MG63 (cell line): ENCODE data around the gene LAT. TPM values are rescaled to one million over a fixed set of nuclear protein-coding genes. Genes with fewer than 3 reads are reported as not detected.
A peak's percentile ranks its signal among the peaks of the same experiment; 100 is the strongest.

Experiments
- DNase-seq: peaks from one replicate; pipeline ENCODE4 v3.0.0-alpha.2; 2020
- H3K27me3 ChIP-seq: fragments of 250-450 bp; sonication (Bioruptor Pico); 2 replicates; pipeline ENCODE4 v1.5.1; 2020; ENCODE audit warnings: mild to moderate bottlenecking, moderate library complexity
- H3K36me3 ChIP-seq: fragments of 250-450 bp; sonication (Bioruptor Pico); 2 replicates; pipeline ENCODE4 v1.5.1; 2020; ENCODE audit warnings: mild to moderate bottlenecking, moderate library complexity
- H3K4me3 ChIP-seq: fragments of 250-450 bp; sonication (Bioruptor Pico); 2 replicates; pipeline ENCODE4 v1.5.1; 2020; ENCODE audit warnings: mild to moderate bottlenecking, moderate library complexity
- H3K9me3 ChIP-seq: fragments of 250-450 bp; sonication (Bioruptor Pico); 2 replicates; pipeline ENCODE4 v1.5.1; 2020; ENCODE audit warnings: mild to moderate bottlenecking, moderate library complexity
- total RNA-seq: library from RNA; depleted of rRNA; stranded (reverse); fragments of >200 nt; shearing (Covaris generic); gene quantifications from 2 replicates; pipeline ENCODE4 v1.2.3, GENCODE V29; 2014; ENCODE audit warnings: low replicate concordance; rRNA removed

Gene LAT
- total RNA-seq, 1 experiment from 2014 or later = not detected

DNA sequence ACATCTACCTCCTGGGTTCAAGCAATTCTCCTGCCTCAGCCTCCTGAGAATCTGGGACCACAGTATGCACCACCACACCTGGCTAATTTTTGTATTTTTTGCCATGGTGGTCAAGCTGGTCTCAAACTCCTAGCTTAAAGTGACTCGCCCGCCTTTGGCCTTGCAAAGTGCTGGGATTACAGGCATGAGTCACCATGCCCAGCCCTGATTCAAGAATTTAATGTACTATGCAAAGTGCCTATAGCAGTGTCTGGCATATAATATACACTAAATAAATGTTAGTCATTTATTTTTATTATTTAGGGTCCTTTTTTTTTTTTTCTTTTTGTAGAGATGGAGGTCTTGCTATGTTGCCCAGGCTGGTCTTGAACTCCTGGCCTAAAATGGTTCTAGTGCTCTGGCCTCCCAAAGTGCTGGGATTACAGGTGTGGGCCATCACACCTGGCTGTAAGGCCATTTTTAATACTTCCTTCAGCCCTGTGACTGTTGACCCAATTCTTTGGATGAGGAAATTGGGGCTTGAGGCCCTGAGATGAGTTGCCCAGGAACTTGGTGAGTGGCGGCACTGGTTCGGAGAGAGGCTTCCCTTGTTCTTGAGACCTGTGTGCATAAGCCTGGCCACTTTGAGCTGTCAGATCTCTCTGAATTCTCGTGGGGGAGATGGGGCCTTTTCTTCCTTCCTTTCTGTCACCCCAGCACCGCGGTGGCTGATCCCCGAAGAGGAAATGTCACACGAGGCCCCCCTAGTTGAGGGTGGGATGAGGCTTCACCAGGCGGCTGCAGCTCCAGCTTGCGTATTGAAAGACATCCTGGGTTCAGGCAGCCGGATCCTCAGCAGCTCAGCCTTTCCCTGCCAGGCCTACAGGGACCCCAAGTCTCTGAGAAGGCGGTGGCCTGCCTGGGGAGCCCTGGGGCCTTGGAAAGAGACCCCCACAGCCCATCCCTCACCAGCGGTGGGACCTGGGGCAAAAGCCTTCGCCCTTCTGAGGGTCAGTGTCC lies 38.7 kb downstream of the LAT start:
- Histone ChIP-seq H3K27me3 (no peaks in the 10 kb centered on the region), H3K9me3 (no peaks in the 10 kb centered on the region), H3K4me3 (no peak overlapping the region), H3K36me3 (no peaks in the 10 kb centered on the region)
- DNase-seq = peak; percentile 54

DNA sequence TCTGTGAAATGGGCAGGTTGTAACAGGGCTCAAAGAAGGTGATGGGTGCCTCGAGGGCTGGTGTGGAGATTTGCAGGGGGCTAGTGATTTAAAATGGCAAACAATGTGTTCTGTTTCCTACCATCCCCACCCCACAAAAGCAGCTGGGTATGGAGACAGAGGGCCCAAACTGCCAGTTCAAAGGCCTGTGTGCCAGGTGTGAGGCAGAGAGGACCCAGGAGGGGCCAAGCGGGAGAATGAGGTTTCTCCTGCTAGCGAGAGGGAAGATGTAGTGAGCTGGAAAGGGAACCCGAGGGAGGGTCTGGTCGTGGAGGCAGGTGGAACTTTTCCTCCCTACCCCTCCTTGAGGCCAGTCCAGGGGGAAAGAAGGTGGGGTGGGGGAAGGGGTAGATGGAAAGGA lies 39.4 kb downstream of the LAT start:
- Histone ChIP-seq H3K4me3 (no peak overlapping the region), H3K36me3 (no peaks in the 10 kb centered on the region), H3K9me3 (no peaks in the 10 kb centered on the region), H3K27me3 (no peaks in the 10 kb centered on the region)
- DNase-seq = no peak

- no peak for DNase-seq
- Histone ChIP-seq H3K9me3 (no peaks in the 10 kb centered on the region), H3K27me3 (no peaks in the 10 kb centered on the region), H3K4me3 (no peak overlapping the region), H3K36me3 (no peaks in the 10 kb centered on the region)
These were observed 40.4 kb downstream of the LAT start for GRCh38 chr16:29025218-29025617.

GRCh38 chr16:29025735-29026134 lies 40.9 kb downstream of the LAT start:
- H3K4me3 ChIP-seq = no peak overlapping the region
- no peaks in the 10 kb centered on the region for H3K9me3 ChIP-seq
- H3K36me3 ChIP-seq = no peaks in the 10 kb centered on the region
- no peak for DNase-seq
- no peaks in the 10 kb centered on the region for H3K27me3 ChIP-seq

- H3K4me3 ChIP-seq = no peak overlapping the region
- DNase-seq = no peak
- H3K9me3 ChIP-seq = no peaks in the 10 kb centered on the region
- H3K27me3 ChIP-seq = no peaks in the 10 kb centered on the region
- H3K36me3 ChIP-seq = no peaks in the 10 kb centered on the region
These were observed 43.8 kb downstream of the LAT start for GRCh38 chr16:29028457-29029167.

- no peaks in the 10 kb centered on the region for H3K36me3 ChIP-seq
- no peaks in the 10 kb centered on the region for H3K9me3 ChIP-seq
- H3K4me3 ChIP-seq = no peak overlapping the region
- peak; percentile 91 for DNase-seq
- H3K27me3 ChIP-seq = no peaks in the 10 kb centered on the region
These were observed 44.5 kb downstream of the LAT start for GRCh38 chr16:29029168-29029994.

DNA sequence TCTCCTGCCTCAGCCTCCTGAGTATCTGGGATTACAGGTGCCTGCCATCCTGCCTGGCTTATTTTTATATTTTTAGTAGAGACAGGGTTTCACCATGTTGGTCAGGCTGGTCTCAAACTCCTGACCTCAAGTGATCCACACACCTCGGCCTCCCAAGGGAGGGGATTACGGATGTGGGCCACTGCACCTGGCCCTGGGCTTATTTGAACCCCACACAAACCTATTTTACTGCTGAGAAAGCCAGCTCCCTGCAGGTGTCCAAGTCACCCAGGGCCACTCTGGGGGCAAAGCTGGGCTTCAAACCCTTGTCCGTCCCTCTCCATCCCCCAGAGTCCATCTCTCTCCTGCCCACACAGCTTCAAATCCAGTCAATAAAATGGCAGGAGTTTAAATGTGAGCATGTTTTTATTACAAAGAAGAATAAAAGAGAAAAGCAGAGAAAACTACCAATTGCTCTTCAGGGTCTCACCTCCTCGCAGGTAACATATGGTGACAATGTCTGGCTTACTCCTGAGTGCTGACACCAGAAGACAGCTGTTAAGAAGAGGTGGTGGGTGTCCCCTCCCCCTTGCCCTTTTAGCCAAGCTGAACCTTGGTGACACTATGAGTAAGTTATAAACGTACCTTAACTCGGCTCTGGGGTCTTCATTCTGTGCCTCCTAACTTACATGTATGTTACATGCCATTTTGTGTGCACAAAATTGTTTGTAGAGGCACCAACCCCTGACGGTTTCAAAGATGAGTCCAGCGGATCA lies 45.4 kb downstream of the LAT start:
- no peaks in the 10 kb centered on the region for H3K36me3 ChIP-seq
- H3K4me3 ChIP-seq = no peak overlapping the region
- no peaks in the 10 kb centered on the region for H3K27me3 ChIP-seq
- H3K9me3 ChIP-seq = no peaks in the 10 kb centered on the region
- DNase-seq = no peak

Other genes with a start within 250 kb of the LAT start
- gene NPIPB9, start 233.3 kb upstream of the LAT start, total RNA-seq = 0.46 TPM in 1 of 2 replicates, not detected in the other
- 17.3 and 18.7 TPM in 2 replicates for gene ATXN2L, start 162.1 kb upstream of the LAT start, total RNA-seq
- gene TUFM, start 138.7 kb upstream of the LAT start, total RNA-seq = 136 and 169 TPM in 2 replicates
- gene SH2B1, start 121.2 kb upstream of the LAT start, total RNA-seq = 18.4 and 21.0 TPM in 2 replicates
- gene ATP2A1, start 106.6 kb upstream of the LAT start, total RNA-seq = 0.10 TPM in 1 of 2 replicates, not detected in the other
- gene RABEP2, start 59.8 kb upstream of the LAT start, total RNA-seq = 75.5 and 86.2 TPM in 2 replicates
- gene CD19, start 53.1 kb upstream of the LAT start, total RNA-seq = not detected in 2 replicates
- gene NFATC2IP, start 34.1 kb upstream of the LAT start, total RNA-seq = 11.4 and 21.3 TPM in 2 replicates
- gene SPNS1, start 10.3 kb upstream of the LAT start, total RNA-seq = 35.5 and 37.5 TPM in 2 replicates